Stimulated activated naive B cell treated with anti-CD40 and anti-IgM and Interleukin-4, amounts not matched to agents 10 μg/mL and 1 μg/mL and 100 μg/mL, for 72 hours (primary cell): ENCODE data around the gene AXDND1.
A peak's percentile ranks its signal among the peaks of the same experiment; 100 is the strongest.

ENCODE experiments used
- ATAC-seq, 2 donors: fragments of 150-1000 bp; cut with Tn5 transposase; replicated peaks; 2 replicates each; pipeline ENCODE4 v1.10.0; 2021; ENCODE audit warnings: moderate library complexity in 1 of 2
- DNase-seq: peaks from one replicate; pipeline ENCODE4 v3.0.0; 2021
- H3K27ac Mint-ChIP-seq: one replicate; pipeline ENCODE4 v1.8.0; 2022; ENCODE audit warnings: mild to moderate bottlenecking, mixed read lengths
- H3K27me3 Mint-ChIP-seq, 2 donors: one replicate each; pipeline ENCODE4 v1.8.0; 2022; ENCODE audit warnings: mixed read lengths in 2 of 2
- H3K36me3 Mint-ChIP-seq, 2 donors: one replicate each; pipeline ENCODE4 v1.8.0; 2022; ENCODE audit warnings: mixed read lengths in 2 of 2, mild to moderate bottlenecking in 1 of 2
- H3K4me1 Mint-ChIP-seq, 2 donors: one replicate each; pipeline ENCODE4 v1.8.0; 2022; ENCODE audit warnings: mixed read lengths in 2 of 2, mild to moderate bottlenecking in 1 of 2
- H3K4me3 Mint-ChIP-seq, 2 donors: one replicate each; pipeline ENCODE4 v1.8.0; 2022; ENCODE audit warnings: mild to moderate bottlenecking in 2 of 2, mixed read lengths in 2 of 2, moderate library complexity in 1 of 2
- H3K9me3 Mint-ChIP-seq, 2 donors: one replicate each; pipeline ENCODE4 v1.8.0; 2022; ENCODE audit warnings: mixed read lengths in 2 of 2, mild to moderate bottlenecking in 1 of 2

AXDND1 gene

DNA sequence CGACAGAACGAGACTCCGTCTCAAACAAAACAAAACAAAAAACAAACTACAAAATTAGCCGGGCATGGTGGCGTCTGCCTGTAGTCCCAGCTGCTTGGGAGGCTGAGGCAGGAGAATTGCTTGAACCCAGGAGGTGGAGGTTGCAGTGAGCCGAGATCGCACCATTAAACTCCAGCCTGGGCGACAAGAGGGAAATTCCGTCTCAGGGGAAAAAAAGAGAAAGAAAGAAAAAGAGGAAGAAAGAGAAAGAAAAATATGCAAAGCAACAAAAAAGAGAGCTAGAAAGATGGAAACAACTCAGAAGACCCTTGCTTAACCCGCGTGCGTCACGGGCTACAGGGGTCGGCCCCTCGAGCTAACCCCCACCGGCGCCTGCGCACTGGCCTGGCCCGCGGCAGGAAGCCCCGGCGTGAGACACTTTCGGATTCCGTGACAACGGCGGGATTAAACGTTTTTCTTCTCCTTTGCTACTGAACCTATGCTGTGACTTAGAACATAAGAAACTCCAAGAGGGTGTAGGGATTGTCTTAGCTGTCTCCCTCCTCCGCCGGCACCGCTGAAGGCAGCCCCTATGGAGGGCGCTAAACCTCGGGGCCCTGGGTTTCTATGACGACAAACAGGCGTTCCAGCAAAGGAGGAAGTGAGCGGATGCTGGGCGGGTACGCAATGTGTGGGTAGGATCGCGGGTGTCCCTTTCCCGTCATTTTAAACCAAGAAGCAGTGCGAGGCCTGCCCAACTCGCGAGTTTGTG is at the start of gene AXDND1:
AXDND1 (plus strand) TSS at position 630 of the 751 bp plus-strand sequence. CDS start 539 bp downstream, outside the sequence.
- DNase-seq = peak; percentile 88

DNA sequence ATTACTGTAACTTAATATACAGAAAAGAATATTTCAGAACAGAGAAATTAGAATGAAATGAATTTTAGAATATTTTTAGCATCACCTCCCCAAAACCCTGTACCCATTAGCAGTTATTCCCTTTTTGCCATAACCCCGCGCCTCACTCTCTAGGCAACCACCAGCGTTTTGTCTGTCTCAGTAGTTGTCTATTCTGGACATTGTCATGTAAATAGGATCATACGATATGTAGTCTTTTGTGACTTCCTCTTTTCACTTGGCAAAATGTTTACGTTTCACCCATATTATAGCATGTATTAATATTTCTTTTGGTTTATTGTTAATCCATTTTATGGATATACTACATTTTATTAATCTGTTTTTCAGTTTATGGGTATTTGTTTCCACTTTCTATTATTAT is 47.3 kb upstream of the AXDND1 start:
- Mint-ChIP-seq H3K27me3 (no peaks in the 10 kb centered on the region), H3K9me3 (peaks cover 0 to 4% of the 10 kb centered on the region in 2 donors), H3K36me3 (peaks cover 41 to 48% of the 10 kb centered on the region in 2 donors), H3K4me1 (peaks cover 2 to 24% of the 10 kb centered on the region in 2 donors), H3K27ac (no peak overlapping the region), H3K4me3 (no peak overlapping the region)
- ATAC-seq (no peak), DNase-seq (no peak)

More for the DNA sequence above, at the start of gene AXDND1:
- no peaks in the 10 kb centered on the region for H3K27me3 Mint-ChIP-seq
- no peaks in the 10 kb centered on the region for H3K36me3 Mint-ChIP-seq
- no peaks in the 10 kb centered on the region for H3K9me3 Mint-ChIP-seq
- H3K4me1 Mint-ChIP-seq = peaks cover 0 to 13% of the 10 kb centered on the region in 2 donors
- peak within 1 kb of the TSS; percentile 100 for H3K27ac Mint-ChIP-seq
- H3K4me3 Mint-ChIP-seq = peak within 1 kb of the TSS; percentile 87 to 89
- ATAC-seq = peak; percentile 96 to 97

DNA sequence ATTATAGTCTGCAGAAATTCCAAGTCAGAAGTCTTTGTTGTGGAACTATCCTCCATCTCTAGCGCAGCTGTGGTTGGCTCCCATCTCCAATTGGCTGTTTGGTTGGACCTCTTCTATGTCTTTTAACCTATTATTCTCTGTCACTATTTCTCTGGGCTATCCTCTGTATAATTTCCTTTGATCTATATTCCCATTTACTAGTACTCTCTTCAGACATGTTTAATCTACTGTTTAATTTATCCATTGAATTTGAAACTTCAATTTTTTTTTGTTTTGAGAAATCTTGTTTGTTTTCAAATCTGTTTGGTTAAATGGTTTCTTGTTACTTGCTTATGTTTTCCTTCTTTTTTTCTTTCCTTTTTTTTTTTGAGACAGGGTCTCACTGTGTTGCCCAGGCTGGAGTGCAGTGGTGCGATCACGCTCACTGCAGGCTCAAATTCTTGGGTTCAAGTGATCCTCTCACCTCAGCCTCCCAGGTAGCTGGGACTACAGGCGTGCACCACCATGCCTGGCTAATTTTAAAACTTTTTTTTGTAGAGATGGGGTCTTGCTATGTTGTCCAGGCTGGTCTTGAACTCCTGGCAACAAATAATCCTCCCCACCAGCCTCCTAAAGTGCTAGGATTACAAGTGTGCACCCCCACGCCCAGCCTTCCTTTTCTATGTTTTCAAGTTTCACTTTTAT is 44.1 kb upstream of the AXDND1 start:
- Mint-ChIP-seq H3K36me3 (peaks cover 35 to 47% of the 10 kb centered on the region in 2 donors), H3K27me3 (no peaks in the 10 kb centered on the region), H3K4me3 (no peak overlapping the region), H3K4me1 (peaks cover 2 to 18% of the 10 kb centered on the region in 2 donors), H3K27ac (no peak overlapping the region), H3K9me3 (peaks cover 0 to 4% of the 10 kb centered on the region in 2 donors)
- ATAC-seq (no peak), DNase-seq (no peak)

DNA sequence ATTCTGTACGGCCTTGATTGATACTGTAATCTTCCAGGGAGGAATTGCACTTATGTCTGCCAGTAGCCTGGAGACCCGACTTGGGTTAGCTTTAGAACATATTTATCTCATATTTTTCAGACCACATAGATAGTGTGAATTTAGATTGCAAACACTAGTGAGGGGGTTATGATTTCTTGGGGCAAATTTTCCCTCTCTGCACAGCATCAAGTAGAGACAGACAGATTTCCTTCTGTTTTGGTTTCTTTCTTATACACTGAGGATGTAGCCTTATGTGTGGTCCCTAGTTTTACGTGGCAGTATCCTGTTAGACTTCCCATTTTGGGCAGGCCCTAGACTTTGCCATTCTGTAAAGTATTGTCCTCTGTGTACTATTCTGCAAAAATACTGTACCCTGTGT is 43.2 kb upstream of the AXDND1 start:
- Mint-ChIP-seq H3K27me3 (no peaks in the 10 kb centered on the region), H3K9me3 (peaks cover 0 to 4% of the 10 kb centered on the region in 2 donors), H3K4me3 (no peak overlapping the region), H3K4me1 (peaks cover 2 to 18% of the 10 kb centered on the region in 2 donors), H3K27ac (no peak overlapping the region), H3K36me3 (peaks cover 39 to 51% of the 10 kb centered on the region in 2 donors)
- ATAC-seq (no peak), DNase-seq (no peak)

DNA sequence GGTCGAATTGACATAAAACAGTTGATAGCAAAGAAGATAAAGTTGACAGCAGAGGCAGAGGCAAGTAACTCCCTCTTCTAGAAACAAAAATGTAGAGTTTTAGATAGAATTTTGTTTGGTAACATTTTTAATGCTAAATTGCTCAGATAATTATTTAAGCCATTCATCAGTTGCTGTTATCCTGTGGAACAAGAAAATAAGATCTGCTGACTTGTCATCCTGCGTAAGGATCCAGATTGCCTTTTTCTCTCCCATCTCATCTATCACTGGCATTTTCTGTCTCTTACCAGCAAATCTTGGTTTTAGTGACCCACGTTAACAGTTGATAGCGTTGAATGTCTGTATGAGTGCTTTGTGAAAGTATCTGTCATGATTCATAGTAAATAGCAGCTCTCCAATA is 42.3 kb upstream of the AXDND1 start:
- peaks cover 1 to 18% of the 10 kb centered on the region in 2 donors for H3K4me1 Mint-ChIP-seq
- ATAC-seq (no peak), DNase-seq (no peak)
- H3K9me3 Mint-ChIP-seq = peaks cover 0 to 4% of the 10 kb centered on the region in 2 donors
- peaks cover 39 to 55% of the 10 kb centered on the region in 2 donors for H3K36me3 Mint-ChIP-seq
- H3K4me3 Mint-ChIP-seq = no peak overlapping the region
- H3K27me3 Mint-ChIP-seq = no peaks in the 10 kb centered on the region
- H3K27ac Mint-ChIP-seq = no peak overlapping the region

DNA sequence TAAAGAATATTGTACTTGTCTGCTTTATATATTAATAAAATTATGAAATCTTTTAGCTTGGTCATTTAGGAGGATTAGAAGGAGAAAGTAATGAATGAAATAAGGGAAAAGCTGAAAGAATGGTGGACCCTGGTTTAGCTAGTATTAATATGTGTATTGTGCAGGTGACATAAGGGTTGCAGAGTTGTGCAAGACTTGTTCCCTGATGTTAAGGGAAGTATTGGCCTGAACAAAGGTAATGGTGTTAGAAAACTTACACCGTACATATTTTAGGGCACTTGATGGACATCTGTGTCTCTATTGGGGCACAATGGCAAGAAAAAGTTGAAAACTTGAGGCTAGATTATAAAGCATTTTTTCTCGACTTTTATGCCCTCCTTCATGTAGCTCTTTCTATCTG is 39.9 kb upstream of the AXDND1 start:
- no peak for ATAC-seq
- H3K4me3 Mint-ChIP-seq = no peak overlapping the region
- no peaks in the 10 kb centered on the region for H3K27me3 Mint-ChIP-seq
- no peak overlapping the region for H3K27ac Mint-ChIP-seq
- H3K9me3 Mint-ChIP-seq = peaks cover 0 to 5% of the 10 kb centered on the region in 2 donors
- H3K4me1 Mint-ChIP-seq = peaks cover 3 to 25% of the 10 kb centered on the region in 2 donors
- DNase-seq = no peak
- peaks cover 47 to 59% of the 10 kb centered on the region in 2 donors for H3K36me3 Mint-ChIP-seq

DNA sequence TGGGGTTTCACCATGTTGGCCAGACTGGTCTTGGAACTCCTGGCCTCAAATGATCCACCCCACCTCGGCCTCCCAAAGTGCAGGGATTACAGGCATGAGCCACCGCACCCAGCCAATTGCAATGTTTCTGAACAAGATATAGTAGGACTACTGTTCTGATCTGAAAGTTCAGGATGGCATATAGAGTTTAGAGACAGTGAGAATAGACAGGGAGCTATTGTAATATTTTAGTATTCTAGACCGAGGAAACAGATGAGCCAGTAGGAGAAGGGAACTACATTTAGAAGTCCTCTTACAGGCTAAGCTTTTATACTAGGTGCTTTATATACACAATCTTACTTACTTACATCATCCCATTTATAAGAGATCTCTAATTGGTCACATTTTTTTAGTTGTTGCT is 39.0 kb upstream of the AXDND1 start:
- Mint-ChIP-seq H3K9me3 (peaks cover 0 to 2% of the 10 kb centered on the region in 2 donors), H3K27me3 (no peaks in the 10 kb centered on the region), H3K36me3 (peaks cover 42 to 56% of the 10 kb centered on the region in 2 donors), H3K4me1 (peaks cover 3 to 27% of the 10 kb centered on the region in 2 donors), H3K27ac (no peak overlapping the region), H3K4me3 (no peak overlapping the region)
- ATAC-seq = no peak
- DNase-seq = no peak

DNA sequence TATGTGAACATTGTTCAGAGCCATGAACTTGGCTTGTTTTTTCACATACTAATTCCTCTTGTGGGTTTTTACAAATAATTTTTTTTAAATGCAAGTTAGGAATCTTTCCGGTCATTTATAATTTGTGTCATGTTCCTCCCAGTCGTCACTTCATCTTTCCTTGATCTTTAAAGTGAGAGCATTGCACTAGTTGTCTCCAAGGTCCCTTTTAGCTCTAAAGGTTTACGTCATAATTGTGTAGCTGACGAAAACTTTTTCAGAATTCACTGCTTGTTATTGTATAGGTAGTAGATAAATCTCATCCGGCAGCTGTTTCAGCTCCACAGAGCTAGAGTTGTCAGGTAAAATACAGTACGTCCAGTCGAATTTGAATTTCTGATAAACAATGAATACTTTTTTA is 38.6 kb upstream of the AXDND1 start:
- Mint-ChIP-seq H3K4me1 (peaks cover 3 to 22% of the 10 kb centered on the region in 2 donors), H3K4me3 (no peak overlapping the region), H3K27me3 (no peaks in the 10 kb centered on the region), H3K36me3 (peaks cover 38 to 52% of the 10 kb centered on the region in 2 donors), H3K27ac (no peak overlapping the region), H3K9me3 (peaks cover 0 to 1% of the 10 kb centered on the region in 2 donors)
- no peak for DNase-seq
- no peak for ATAC-seq

DNA sequence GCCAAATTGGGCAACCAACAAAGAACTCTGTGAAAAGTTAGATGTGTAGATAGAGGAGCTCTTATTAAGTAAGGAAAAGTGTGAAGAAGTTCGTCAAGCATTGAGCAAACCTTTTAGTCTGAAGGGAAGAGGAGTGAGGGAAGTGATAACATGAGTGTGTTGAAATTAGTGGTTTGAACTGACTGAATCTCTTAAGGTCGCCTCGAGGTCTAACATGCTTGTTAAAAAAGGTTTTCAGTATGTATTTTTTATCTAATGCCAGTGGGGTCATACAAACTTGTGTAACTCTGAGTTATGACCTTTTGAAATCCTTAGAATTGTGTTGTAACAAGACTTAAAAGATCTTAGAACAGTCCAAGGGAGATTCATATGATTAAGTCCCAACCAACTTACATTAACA is 38.1 kb upstream of the AXDND1 start:
- peaks cover 0 to 1% of the 10 kb centered on the region in 2 donors for H3K9me3 Mint-ChIP-seq
- no peak overlapping the region for H3K27ac Mint-ChIP-seq
- ATAC-seq = no peak
- H3K4me3 Mint-ChIP-seq = no peak overlapping the region
- H3K4me1 Mint-ChIP-seq = peaks cover 3 to 18% of the 10 kb centered on the region in 2 donors
- H3K36me3 Mint-ChIP-seq = peaks cover 37 to 52% of the 10 kb centered on the region in 2 donors
- no peak for DNase-seq
- no peaks in the 10 kb centered on the region for H3K27me3 Mint-ChIP-seq

GRCh38 chr1:179329862-179330261 is 35.9 kb upstream of the AXDND1 start:
- DNase-seq = no peak
- no peak overlapping the region for H3K4me3 Mint-ChIP-seq
- peaks cover 42 to 58% of the 10 kb centered on the region in 2 donors for H3K36me3 Mint-ChIP-seq
- ATAC-seq = no peak
- no peak overlapping the region for H3K27ac Mint-ChIP-seq
- no peaks in the 10 kb centered on the region for H3K27me3 Mint-ChIP-seq
- H3K4me1 Mint-ChIP-seq = peaks cover 3 to 18% of the 10 kb centered on the region in 2 donors
- peaks cover 0 to 1% of the 10 kb centered on the region in 2 donors for H3K9me3 Mint-ChIP-seq

DNA sequence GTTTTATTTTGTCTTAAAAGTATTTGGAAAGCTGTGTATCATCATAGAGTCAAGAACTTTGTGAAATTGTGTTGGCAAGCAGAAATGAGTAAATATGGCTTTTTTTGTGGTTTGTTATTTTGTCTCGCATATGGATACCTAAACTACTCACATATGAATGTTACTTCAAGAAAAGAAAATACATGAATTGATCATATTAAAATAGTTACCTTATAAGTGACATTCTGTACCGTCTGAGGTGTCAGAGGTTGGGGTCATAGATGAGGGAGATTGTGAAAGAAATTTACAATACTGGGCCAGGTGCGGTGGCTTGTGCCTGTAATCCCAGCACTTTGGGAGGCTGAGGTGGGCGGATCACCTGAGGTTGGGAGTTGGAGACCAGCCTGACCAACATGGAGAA is 31.3 kb upstream of the AXDND1 start:
- DNase-seq (no peak), ATAC-seq (no peak)
- Mint-ChIP-seq H3K9me3 (peaks cover 0 to 1% of the 10 kb centered on the region in 2 donors), H3K36me3 (peaks cover 42 to 45% of the 10 kb centered on the region in 2 donors), H3K27me3 (no peaks in the 10 kb centered on the region), H3K27ac (no peak overlapping the region), H3K4me3 (no peak overlapping the region), H3K4me1 (peaks cover 4 to 18% of the 10 kb centered on the region in 2 donors)

- no peak for ATAC-seq
- Mint-ChIP-seq H3K4me1 (peaks cover 6% of the 10 kb centered on the region in 2 donors), H3K27me3 (no peaks in the 10 kb centered on the region), H3K36me3 (peaks cover 39 to 42% of the 10 kb centered on the region in 2 donors), H3K4me3 (no peak overlapping the region), H3K27ac (no peak overlapping the region), H3K9me3 (no peaks in the 10 kb centered on the region)
- no peak for DNase-seq
Observed at GRCh38 chr1:179337288-179337687, 28.5 kb upstream of the AXDND1 start.

DNA sequence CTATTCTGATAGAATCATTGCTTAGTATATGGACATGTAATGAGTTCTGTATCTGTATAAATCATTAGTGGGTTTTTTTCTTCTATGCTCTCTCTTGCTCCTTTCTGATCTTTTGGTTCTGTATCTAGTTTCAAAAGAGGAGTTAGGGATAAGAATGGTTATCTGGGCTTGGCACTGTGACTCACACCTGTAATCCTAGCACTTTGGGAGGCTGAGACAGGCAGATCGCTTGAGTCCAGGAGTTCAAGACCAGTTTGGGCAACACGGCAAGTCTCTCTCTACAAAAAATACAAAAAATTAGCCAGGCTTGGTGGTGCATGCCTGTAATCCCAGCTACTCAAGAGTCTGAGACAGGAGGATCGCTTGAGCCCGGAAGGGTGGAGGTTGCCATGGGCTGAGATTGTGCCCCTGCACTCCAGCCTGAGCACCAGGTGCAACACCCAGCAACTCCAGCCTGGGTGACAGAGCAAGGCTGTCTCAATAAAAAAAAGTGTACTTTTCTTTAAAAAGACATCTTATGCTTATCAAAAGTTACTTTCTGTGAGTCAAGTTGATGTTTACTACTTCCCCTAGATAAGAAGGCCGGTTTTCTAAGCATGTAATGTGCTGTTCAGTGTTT is 27.7 kb upstream of the AXDND1 start:
- Mint-ChIP-seq H3K4me3 (no peak overlapping the region), H3K36me3 (peaks cover 35 to 44% of the 10 kb centered on the region in 2 donors), H3K9me3 (no peaks in the 10 kb centered on the region), H3K27me3 (no peaks in the 10 kb centered on the region), H3K27ac (no peak overlapping the region), H3K4me1 (peaks cover 6% of the 10 kb centered on the region in 2 donors)
- no peak for ATAC-seq
- no peak for DNase-seq

GRCh38 chr1:179340918-179341317 is 24.9 kb upstream of the AXDND1 start:
- Mint-ChIP-seq H3K9me3 (no peaks in the 10 kb centered on the region), H3K36me3 (peaks cover 36 to 47% of the 10 kb centered on the region in 2 donors), H3K27ac (peak overlapping the region; percentile 25), H3K4me3 (no peak overlapping the region), H3K27me3 (no peaks in the 10 kb centered on the region), H3K4me1 (peaks cover 6% of the 10 kb centered on the region in 2 donors)
- DNase-seq (no peak), ATAC-seq (no peak)
